Hepatocyte (in vitro differentiated cells): Measurements from ENCODE around the gene MEI4.

Experiments used
- EZH2 ChIP-seq: fragments of 200-600 bp; sonication (generic); IDR thresholded peaks from 2 replicates; pipeline ENCODE4 v1.6.1; 2016; ENCODE audit warnings: antibody characterized with exemption, mild to moderate bottlenecking, borderline replicate concordance
- EZH2phosphoT487 ChIP-seq: fragments of 200-600 bp; sonication (generic); IDR thresholded peaks from one replicate; pipeline ENCODE4 v1.6.1; 2018; ENCODE audit warnings: antibody characterized with exemption, mild to moderate bottlenecking, low read depth, moderate library complexity; ENCODE audit not compliant: unreplicated experiment, severe bottlenecking
- TF ChIP-seq, protein P1 (sequence below): fragments of 200-600 bp; sonication (generic); IDR thresholded peaks from 2 replicates; pipeline ENCODE4 v1.5.1; 2016; ENCODE audit warnings: antibody characterized with exemption, mild to moderate bottlenecking; ENCODE audit not compliant: poor library complexity

DNA sequence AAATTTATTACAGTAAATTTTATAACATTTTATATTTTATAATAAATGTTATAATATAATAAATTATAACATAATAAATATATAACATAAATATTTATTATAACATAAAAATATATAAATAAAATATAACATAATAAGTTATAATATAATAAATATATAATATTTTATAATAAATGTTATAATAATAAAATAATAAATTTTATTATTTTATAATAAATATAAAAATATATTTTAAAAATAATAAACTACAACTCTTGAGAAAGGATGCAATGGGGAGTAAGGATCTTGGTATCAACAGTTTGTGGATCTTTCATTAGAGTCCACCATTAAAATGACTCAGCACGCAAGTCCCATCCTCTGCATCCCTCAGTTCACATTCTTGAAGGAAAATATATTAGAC lies 312.6 kb downstream of the MEI4 start:
- TF ChIP-seq, protein P1, sequence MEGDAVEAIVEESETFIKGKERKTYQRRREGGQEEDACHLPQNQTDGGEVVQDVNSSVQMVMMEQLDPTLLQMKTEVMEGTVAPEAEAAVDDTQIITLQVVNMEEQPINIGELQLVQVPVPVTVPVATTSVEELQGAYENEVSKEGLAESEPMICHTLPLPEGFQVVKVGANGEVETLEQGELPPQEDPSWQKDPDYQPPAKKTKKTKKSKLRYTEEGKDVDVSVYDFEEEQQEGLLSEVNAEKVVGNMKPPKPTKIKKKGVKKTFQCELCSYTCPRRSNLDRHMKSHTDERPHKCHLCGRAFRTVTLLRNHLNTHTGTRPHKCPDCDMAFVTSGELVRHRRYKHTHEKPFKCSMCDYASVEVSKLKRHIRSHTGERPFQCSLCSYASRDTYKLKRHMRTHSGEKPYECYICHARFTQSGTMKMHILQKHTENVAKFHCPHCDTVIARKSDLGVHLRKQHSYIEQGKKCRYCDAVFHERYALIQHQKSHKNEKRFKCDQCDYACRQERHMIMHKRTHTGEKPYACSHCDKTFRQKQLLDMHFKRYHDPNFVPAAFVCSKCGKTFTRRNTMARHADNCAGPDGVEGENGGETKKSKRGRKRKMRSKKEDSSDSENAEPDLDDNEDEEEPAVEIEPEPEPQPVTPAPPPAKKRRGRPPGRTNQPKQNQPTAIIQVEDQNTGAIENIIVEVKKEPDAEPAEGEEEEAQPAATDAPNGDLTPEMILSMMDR = no peak
- TF ChIP-seq EZH2 (no peak), EZH2phosphoT487 (no peak)
